IMR-90 (cell line): ENCODE measurements around the gene TIMM17B. TPM values are rescaled to one million over a fixed set of nuclear protein-coding genes. Genes with fewer than 3 reads are reported as not detected.

Source experiments
- ATAC-seq: fragments of 200-7000 bp; cut with Tn5 transposase; 2 replicates; pipeline ENCODE4 v1.9.1; 2020; ENCODE audit warnings: low read depth, mild to moderate bottlenecking, moderate library complexity
- BruUV-seq: library from RNA; stranded (reverse); fragments of 400-500 nt; replicated peaks from 2 replicates; lab custom pipeline; 2021; lab: Mats Ljungman, UMichigan
- CTCF ChIA-PET: fragments of 300-600 bp; formaldehyde crosslinking; extraction: SDS; loops from one replicate; lab custom pipeline; 2021; ENCODE audit warnings: antibody characterized with exemption; lab: Yijun Ruan, JAX
- POLR2A ChIA-PET: fragments of 300-600 bp; sonication (Branson Sonifier 250); formaldehyde crosslinking; loops from one replicate; lab custom pipeline; 2022; ENCODE audit warnings: antibody characterized with exemption; ENCODE audit not compliant: unreplicated experiment; lab: Charles Lee
- DNase-seq: peaks from one replicate; pipeline ENCODE4 v3.0.0; 2013
- H2AFZ ChIP-seq: replicated peaks from 2 replicates; pipeline ENCODE3; 2013; ENCODE audit warnings: low read length, mild to moderate bottlenecking; ENCODE audit not compliant: poor library complexity
- H2AK5ac ChIP-seq: 2 replicates; pipeline ENCODE4 v1.6.1; 2013; ENCODE audit warnings: low read depth, low read length, inconsistent platforms
- H2AK9ac ChIP-seq: replicated peaks from 2 replicates; pipeline ENCODE3; 2013; ENCODE audit warnings: mild to moderate bottlenecking, low read depth, low read length, moderate library complexity; ENCODE audit not compliant: poor library complexity
- H2BK120ac ChIP-seq: 2 replicates; pipeline ENCODE4 v1.6.1; 2013; ENCODE audit warnings: low read depth, low read length, inconsistent platforms
- H2BK15ac ChIP-seq: 3 replicates; pipeline ENCODE4 v1.6.1; 2013; ENCODE audit warnings: low read depth, low read length, inconsistent platforms
- H2BK20ac ChIP-seq: 2 replicates; pipeline ENCODE4 v1.6.1; 2013; ENCODE audit warnings: low read depth, mild to moderate bottlenecking, inconsistent platforms, low read length, moderate library complexity
- H2BK5ac ChIP-seq: 2 replicates; pipeline ENCODE4 v1.6.1; 2013; ENCODE audit warnings: mild to moderate bottlenecking, low read depth, low read length, inconsistent platforms; ENCODE audit not compliant: poor library complexity, severe bottlenecking
- H3K14ac ChIP-seq: replicated peaks from 2 replicates; pipeline ENCODE4 v1.6.1; 2013; ENCODE audit warnings: low read depth, low read length, inconsistent platforms
- H3K18ac ChIP-seq: 2 replicates; pipeline ENCODE4 v1.6.1; 2013; ENCODE audit warnings: low read depth, low read length, control low read depth
- H3K23ac ChIP-seq: 2 replicates; pipeline ENCODE4 v1.6.1; 2013; ENCODE audit warnings: low read depth, low read length, inconsistent platforms
- H3K27ac ChIP-seq: 2 replicates; pipeline ENCODE4 v1.5.1; 2013; ENCODE audit warnings: mild to moderate bottlenecking, control low read depth, low read length; ENCODE audit not compliant: insufficient read depth
- H3K27me3 ChIP-seq: 2 replicates; pipeline ENCODE4 v1.6.1; 2013; ENCODE audit warnings: low read length; ENCODE audit not compliant: control insufficient read depth, insufficient read depth
- H3K36me3 ChIP-seq: 2 replicates; pipeline ENCODE4 v1.6.1; 2013; ENCODE audit warnings: low read length, mixed read lengths; ENCODE audit not compliant: control insufficient read depth, insufficient read depth
- H3K4ac ChIP-seq: 2 replicates; pipeline ENCODE4 v1.6.1; 2013; ENCODE audit warnings: low read depth, low read length, inconsistent platforms
- H3K4me1 ChIP-seq: 2 replicates; pipeline ENCODE4 v1.6.1; 2013; ENCODE audit warnings: low read length, mixed read lengths; ENCODE audit not compliant: control insufficient read depth, insufficient read depth
- H3K4me2 ChIP-seq: 2 replicates; pipeline ENCODE4 v1.6.1; 2013; ENCODE audit warnings: low read depth, mild to moderate bottlenecking, control low read depth, low read length, moderate library complexity
- H3K4me3 ChIP-seq: 2 replicates; pipeline ENCODE4 v1.5.1; 2013; ENCODE audit warnings: low read depth, mild to moderate bottlenecking, control low read depth, low read length, moderate library complexity; ENCODE audit not compliant: insufficient read depth
- H3K56ac ChIP-seq: 2 replicates; pipeline ENCODE4 v1.6.1; 2013; ENCODE audit warnings: low read length, inconsistent platforms; ENCODE audit not compliant: insufficient read depth; ENCODE audit errors: extremely low read depth
- H3K79me1 ChIP-seq, 2 experiments: 2 replicates each; pipeline ENCODE4 v1.6.1; 2013; ENCODE audit warnings: low read length in 2 of 2, inconsistent platforms in 1 of 2, low read depth in 1 of 2
- H3K9ac ChIP-seq: 2 replicates; pipeline ENCODE4 v1.6.1; 2013; ENCODE audit warnings: low read depth, low read length, control low read depth
- H3K9me1 ChIP-seq: 2 replicates; pipeline ENCODE4 v1.6.1; 2013; ENCODE audit warnings: low read length, inconsistent platforms; ENCODE audit not compliant: insufficient read depth
- H3K9me3 ChIP-seq: 2 replicates; pipeline ENCODE4 v1.6.1; 2013; ENCODE audit warnings: low read length; ENCODE audit not compliant: control insufficient read depth, insufficient read depth
- H4K20me1 ChIP-seq: 2 replicates; pipeline ENCODE4 v1.6.1; 2013; ENCODE audit warnings: low read length, inconsistent platforms; ENCODE audit not compliant: insufficient read depth
- H4K5ac ChIP-seq: 2 replicates; pipeline ENCODE4 v1.6.1; 2013; ENCODE audit warnings: mild to moderate bottlenecking, low read depth, low read length, control low read depth
- H4K8ac ChIP-seq, 2 experiments: 2 replicates each; pipeline ENCODE4 v1.6.1; 2013; ENCODE audit warnings: low read depth in 2 of 2, low read length in 2 of 2, control low read depth in 1 of 2, inconsistent platforms in 1 of 2
- H4K91ac ChIP-seq: 2 replicates; pipeline ENCODE4 v1.6.1; 2013; ENCODE audit warnings: low read depth, low read length, inconsistent platforms; ENCODE audit not compliant: insufficient read depth
- BHLHE40 ChIP-seq: fragments of 150-350 bp; IDR thresholded peaks from 2 replicates; pipeline ENCODE4 v1.6.1; 2016; ENCODE audit warnings: mild to moderate bottlenecking, low read depth, low read length
- CHD1 ChIP-seq: IDR thresholded peaks from 2 replicates; pipeline ENCODE4 v1.6.1; 2012; ENCODE audit warnings: low read depth, low read length, improper control_type of control experiment
- SMC3 ChIP-seq: fragments of 150-350 bp; IDR thresholded peaks from 2 replicates; pipeline ENCODE4 v1.6.1; 2016; ENCODE audit warnings: low read depth, mild to moderate bottlenecking, antibody characterized with exemption, low read length, moderate library complexity
- WGBS, 2 experiments: methylation state at CpG; one replicate each; pipeline versions ENCODE4 v1.1.5 to v1.1.7; 2013; ENCODE audit warnings: missing lambda C conversion rate in 2 of 2; ENCODE audit not compliant: insufficient read length in 1 of 2; ENCODE audit errors: extremely low coverage in 2 of 2; 5-methylcytosine and 5-hydroxymethylcytosine counted together
- dilution Hi-C: fragments of 300-500 bp; cut with HindIII; formaldehyde crosslinking; loops from one replicate; pipeline ENCODE4 v1.14.3; 2018; ENCODE audit warnings: low sequenced_read_pairs; ENCODE audit not compliant: unreplicated experiment
- in situ Hi-C: fragments of 300-500 bp; cut with MboI; formaldehyde crosslinking; loops from 3 replicates; pipeline ENCODE4 v1.14.3; 2019; ENCODE audit warnings: low sequenced_read_pairs, inconsistent platforms, mixed read lengths
- intact Hi-C: fragments of 100-400 bp; cut with micrococcal nuclease; formaldehyde crosslinking; loops from 2 replicates; pipeline ENCODE4 v1.10.0; 2022
- polyA plus RNA-seq, 3 experiments: library from polyadenylated mRNA; depleted of rRNA; stranded (reverse); fragments of >200 nt; gene quantifications; 2 replicates each; pipeline ENCODE4 v1.2.3, GENCODE V29; 2012; ENCODE audit warnings: low replicate concordance in 1 of 3
- total RNA-seq: library from RNA; depleted of rRNA; stranded (reverse); fragments of >200 nt; gene quantifications from 2 replicates; pipeline ENCODE4 v1.2.3, GENCODE V29; 2012
- TF ChIP-seq, protein P1 (sequence below): fragments of 150-350 bp; IDR thresholded peaks from 2 replicates; pipeline ENCODE4 v1.6.1; 2016; ENCODE audit warnings: low read depth, mild to moderate bottlenecking, low read length, moderate library complexity, borderline replicate concordance

The TIMM17B gene
- total and polyA plus RNA-seq, 2 of the 4 experiments (the other 2 are of a cell fraction), result 28.7 to 73.6 TPM

DNA sequence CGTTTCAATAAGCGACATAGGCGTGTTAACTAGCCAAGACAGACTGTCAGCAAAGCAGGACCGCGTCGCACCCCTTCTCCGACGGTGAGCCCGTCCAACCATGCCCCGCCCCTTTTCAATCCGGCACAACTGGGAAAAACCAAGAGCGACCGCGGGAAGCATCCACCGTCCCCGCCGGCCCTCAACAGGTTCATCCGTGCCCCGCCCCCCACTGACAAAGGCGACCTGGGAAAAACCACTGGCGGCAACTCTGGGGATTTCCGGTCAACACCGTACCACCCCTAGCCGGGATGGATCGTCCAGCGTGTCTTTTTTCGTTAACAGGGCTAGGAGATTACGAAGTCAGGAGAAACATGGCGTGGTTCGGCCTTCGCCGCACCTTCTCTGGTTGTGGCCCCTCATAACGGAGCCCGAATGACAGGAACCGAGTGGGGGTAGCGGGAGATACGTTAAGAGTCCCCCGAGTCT lies 377 bp downstream of the TIMM17B start:
- ATAC-seq, result peak; percentile 56
- Histone ChIP-seq H3K9me3 (no peaks in the 10 kb centered on the region), H3K27me3 (no peaks in the 10 kb centered on the region), H2BK15ac (no peak overlapping the region), H2AK9ac (peak overlapping the region; percentile 96), H3K4me2 (peak overlapping the region; percentile 93), H3K79me1 (peaks cover 6 to 27% of the 10 kb centered on the region in 2 experiments), H2AFZ (peak overlapping the region; percentile 98), H2BK120ac (no peak overlapping the region), H3K4me3 (peak overlapping the region; percentile 78), H3K56ac (peak overlapping the region; percentile 54), H4K5ac (peak overlapping the region; percentile 53), H3K23ac (peak overlapping the region; percentile 89; the same call in 1 of the 2 replicates), H3K14ac (peak overlapping the region; percentile 46), H3K18ac (peak overlapping the region; percentile 32), H4K8ac (peak overlapping the region; percentile 47 to 71; a peak in 3 of 4 replicates), H2AK5ac (peak overlapping the region; percentile 37), H2BK20ac (no peak overlapping the region), H4K91ac (peak overlapping the region; percentile 46), H3K4me1 (0 out of 2 replicates have a peak, but pooled peaks cover 2% of the 10 kb centered on the region), H3K36me3 (peaks cover 4% of the 10 kb centered on the region), H4K20me1 (peaks cover 6% of the 10 kb centered on the region; the same call in 1 of the 2 replicates), H3K9me1 (0 out of 2 replicates have a peak, but pooled peaks cover 4% of the 10 kb centered on the region), H3K4ac (peak overlapping the region; percentile 60), H3K9ac (peak overlapping the region; percentile 80), H3K27ac (peak overlapping the region; percentile 81), H2BK5ac (peak overlapping the region; percentile 66)
- intact Hi-C loops (no loop called here), in situ Hi-C loops (no loop called here), dilution Hi-C loops (no loop called here)
- TF ChIP-seq, protein P1, sequence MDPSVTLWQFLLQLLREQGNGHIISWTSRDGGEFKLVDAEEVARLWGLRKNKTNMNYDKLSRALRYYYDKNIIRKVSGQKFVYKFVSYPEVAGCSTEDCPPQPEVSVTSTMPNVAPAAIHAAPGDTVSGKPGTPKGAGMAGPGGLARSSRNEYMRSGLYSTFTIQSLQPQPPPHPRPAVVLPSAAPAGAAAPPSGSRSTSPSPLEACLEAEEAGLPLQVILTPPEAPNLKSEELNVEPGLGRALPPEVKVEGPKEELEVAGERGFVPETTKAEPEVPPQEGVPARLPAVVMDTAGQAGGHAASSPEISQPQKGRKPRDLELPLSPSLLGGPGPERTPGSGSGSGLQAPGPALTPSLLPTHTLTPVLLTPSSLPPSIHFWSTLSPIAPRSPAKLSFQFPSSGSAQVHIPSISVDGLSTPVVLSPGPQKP, result no peak
- TF ChIP-seq BHLHE40, result peak; percentile 68
- TF ChIP-seq CHD1, result 0 out of 2 replicates have a peak, but pooled peaks have one; percentile 51
- TF ChIP-seq SMC3, result no peak
- 38% methylated on average over 21 of the region's 38 CpGs; no CpG with 5 or more reads in 1 of the 2 experiments for WGBS, 2 experiments
- CTCF ChIA-PET, result no interaction called here
- POLR2A ChIA-PET, result interaction anchor here (1.0 kb wide), 1 partner anchor 14 kb away, joined by 3 read pairs; the partner anchor contains the start of gene SLC35A2
- peak; percentile 66 for DNase-seq
- BruUV-seq, result no TSS peak
